ENCODE measurements around the gene PARP12.
A peak's percentile ranks its signal among the peaks of the same experiment; 100 is the strongest.

The PARP12 gene

DNA sequence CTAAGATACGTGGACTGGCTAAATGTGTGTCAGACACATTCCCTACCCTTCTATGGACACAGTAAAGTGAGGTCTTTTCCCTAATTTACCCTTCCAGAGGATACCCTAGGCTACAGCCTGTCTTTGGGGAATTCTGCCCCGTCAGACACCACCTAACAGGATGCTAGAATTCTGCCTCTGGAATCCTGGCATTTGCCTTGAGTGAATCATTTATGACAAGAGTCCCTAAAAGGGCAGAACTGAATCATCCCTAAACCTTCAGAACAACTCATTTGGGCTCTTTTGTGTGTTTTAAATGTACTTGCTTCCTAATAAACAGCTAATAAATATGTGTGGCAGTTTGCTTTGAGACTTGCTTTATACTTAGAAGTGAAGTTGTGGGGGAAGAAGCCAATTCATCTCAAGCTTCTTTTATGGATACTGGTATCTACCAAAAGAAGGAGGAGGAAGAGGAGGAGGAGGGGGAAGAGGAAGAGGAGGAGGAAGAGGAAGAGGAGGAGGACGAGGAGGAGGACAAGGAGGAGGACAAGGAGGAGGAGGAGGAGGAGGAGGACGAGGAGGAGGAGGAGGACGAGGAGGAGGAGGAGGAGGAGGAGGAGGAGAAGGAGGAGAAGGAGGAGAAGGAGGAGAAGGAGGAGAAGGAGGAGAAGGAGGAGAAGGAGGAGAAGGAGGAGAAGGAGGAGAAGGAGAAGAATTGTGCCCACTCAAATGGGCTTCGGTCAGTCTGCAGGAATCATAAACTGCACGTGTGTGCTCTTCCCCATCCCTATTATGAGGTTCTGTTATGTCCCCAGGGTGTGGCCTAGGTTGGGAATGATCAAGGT lies 27.1 kb downstream of the PARP12 start:
- peak; percentile 32 for DNase-seq (ENCODE audit: low read depth)

DNA sequence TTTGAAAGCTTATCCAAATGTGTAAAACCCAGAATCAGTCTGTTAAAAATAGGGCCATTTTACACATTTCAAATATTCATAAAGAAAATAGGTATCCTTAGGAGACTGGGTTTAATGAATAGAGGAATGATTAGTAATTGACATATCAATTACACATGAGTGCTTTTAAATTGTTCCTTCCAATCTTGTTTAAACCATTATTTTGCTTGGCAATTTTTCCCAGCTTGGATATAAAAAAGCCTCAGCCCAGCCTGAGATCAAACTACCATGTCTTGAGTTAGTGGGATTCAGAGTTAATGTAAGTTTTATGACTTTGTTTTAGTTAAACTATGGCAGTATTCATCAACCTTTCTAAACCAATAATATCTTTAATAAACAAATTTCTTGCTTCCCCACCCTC lies 28.3 kb downstream of the PARP12 start:
- no peak for DNase-seq (ENCODE audit: low read depth)

DNA sequence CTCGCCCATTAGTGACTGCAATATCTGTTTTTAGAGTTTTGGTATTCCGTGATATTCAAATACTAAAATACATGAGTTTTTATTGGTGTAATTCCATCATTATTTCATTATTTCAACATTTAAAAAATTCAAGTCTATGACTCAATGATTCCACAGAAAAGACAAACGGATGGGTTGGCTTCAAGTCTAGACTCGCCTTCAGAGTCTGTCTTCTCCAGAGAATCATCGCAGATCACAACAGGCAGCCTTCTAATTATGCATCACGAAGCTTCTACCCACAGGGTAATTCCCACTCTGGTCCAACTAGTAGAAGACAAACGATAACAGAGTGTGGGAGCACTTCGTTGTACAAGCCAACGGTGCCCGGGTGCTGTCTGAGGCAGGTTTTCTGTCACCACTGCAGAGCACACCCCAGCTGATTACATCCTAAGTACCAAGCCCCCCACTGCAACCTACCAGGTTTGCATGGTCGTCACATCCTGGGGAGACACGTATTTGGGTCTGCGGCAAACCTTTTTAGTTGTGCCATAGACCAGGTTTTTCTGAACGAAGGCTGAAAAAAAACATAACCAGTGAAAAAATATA lies 28.9 kb downstream of the PARP12 start:
- DNase-seq (ENCODE audit: low read depth) = no peak

DNA sequence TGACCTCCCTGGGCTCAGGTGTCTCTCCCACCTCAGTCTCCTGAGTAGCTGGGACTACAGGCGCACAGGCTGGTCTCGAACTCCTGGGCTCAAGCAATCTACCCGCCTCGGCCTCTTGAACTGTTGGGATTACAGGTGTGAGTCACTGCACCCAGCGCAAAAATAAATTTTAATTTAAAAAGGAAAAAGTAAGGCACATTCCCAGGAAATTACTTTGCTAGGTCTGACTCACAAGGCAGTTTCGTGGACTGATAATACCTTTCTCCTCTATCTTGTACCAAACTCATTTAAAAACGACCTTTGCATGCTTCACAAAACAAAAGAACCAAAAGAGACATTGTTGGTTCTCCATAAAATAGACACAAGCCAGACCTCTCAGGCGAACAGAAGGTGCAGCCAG lies 29.7 kb downstream of the PARP12 start:
- peak; percentile 26 for DNase-seq (ENCODE audit: low read depth)

DNA sequence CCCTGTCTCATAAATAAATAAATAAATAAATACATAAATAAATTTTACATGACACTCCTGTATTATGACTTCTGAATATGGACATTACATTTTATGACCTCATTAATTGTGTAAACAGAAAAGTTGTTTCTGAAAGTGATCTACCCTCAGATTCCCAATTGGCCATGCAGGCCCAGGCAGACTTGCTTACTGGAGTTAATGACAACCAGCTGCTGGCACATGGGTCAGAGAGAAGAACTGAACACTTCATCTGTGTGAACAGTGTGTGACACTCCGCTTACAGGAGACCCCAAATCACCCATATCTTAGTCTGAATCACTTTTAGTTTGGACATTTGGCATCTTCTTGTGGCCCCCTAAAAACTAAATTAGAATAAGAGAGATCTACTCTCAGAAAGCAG lies 31.4 kb downstream of the PARP12 start:
- no peak for DNase-seq (ENCODE audit: low read depth)

DNA sequence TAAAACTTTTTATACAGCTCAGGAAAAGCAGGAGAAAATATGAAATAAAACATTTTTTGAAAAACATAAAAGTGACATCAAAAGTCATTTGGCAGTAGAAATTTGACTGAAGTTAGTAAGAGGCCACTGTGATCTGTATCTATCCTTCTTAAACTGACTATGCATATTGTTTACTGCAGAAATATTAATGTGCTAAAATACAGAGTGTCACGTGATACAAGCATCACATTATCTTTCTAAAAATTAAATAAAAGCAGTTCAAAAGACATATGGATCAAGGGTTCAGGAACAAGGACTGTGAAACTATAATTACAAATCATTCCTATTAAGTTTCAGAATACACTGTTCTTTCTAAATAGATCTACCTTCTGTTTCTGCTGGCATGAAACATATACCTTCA lies 33.7 kb downstream of the PARP12 start:
- DNase-seq (ENCODE audit: low read depth) = no peak

DNA sequence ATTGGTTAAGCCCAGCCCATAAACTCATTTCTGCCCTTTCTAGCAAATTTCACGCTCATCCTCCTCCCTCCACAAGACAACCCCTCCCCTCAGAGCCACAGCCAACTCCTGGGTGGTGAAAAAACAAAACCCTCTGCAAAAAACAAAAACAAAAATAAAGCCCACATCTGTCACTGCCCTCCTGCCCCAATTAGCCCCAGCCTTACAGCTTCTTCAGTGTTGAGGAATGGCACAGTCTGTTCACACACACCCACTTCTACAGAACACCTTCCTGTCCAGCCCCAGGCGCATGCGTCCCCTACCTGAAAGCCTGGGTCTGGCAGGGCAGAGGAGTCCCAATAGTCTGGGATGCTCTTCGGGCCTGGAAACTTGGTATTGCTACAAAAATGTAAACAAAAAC lies 34.4 kb downstream of the PARP12 start:
- DNase-seq (ENCODE audit: low read depth) = no peak

DNA sequence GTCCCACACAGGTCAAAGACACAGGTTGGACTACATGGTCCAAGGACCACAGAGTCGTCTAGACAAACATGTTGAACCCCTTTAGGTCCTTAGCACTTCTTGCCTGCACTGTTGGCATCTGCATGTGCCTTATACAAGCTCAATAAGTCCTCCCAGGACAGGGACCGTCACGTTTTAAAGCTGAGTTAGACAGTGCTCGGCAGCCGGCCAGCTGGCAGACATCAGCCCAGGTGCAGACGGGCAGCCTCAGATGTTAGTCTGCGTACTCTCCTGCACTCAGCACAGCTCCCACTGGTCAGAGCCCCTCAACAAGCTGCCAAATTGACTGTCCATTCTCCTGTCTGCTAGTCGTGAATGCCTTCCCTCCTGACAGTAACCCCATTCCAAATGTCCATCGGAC lies 34.9 kb downstream of the PARP12 start:
- no peak for DNase-seq (ENCODE audit: low read depth)

DNA sequence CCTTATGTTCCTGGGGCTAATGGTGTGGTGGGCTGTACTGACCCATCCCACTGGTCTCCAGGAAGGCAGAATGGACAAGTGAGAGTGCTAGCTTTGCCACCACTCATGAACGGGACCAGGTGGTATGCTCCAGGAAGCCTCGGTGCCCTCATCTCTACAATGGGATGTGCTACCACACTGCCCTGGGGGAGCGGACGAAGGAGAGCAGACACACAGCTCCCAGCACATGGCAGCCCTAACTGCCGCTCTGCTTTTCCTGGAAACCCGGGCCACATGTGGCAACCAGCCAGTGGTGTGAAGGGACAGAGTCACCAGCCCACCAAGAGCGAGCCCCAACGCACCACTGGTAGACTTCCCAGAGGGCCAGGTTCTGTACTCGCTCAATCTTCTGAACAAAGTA lies 35.8 kb downstream of the PARP12 start:
- DNase-seq (ENCODE audit: low read depth) = no peak

DNA sequence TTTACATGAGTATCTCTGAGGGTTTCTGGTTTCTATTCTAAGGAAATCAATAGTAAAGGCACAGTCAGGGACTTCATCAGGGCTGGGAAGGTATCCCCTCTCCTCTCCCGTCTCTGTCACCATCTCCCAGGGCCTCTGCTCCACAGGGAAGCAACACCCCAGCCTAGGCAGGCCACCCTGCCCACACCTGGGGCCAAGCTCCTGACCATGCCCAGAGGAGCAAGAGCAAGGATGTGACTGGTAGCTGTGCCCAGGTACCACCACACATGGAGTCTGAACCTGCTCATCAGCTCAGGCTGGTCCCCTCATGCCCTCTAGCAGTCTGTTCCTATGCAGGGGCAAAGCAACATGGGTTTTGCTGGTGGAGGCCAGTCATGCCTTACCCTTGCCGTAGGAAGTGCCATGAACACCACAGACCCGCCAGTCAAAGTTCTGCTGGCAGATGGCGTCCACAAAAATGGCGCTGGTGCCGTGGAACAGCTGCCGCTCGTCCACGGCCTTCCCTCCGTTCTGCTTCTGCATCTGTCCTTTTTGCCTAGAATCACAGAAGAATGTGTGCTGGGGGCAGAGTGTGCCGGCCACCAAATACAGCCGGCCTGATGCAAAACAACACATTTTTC lies 36.8 kb downstream of the PARP12 start:
- DNase-seq (ENCODE audit: low read depth) = no peak

DNA sequence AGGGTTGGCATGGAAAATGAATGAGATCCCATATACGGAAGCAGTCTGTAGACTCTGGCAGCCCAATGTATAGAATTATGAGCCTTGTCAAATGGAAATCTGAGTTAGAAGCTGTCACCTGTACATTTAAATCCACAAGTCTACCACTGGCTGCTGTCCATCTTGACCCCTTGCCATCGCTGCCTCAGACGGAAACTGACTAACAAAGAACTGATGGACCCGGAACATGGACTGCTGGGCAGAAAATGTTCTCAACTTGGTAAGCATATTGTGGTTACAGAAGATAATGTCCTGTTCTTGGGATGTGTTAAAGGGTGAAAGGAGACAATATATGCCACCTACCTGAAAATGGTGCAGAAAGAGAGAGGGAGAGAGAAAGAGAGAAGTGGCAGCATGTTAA lies 37.5 kb downstream of the PARP12 start:
- no peak for DNase-seq (ENCODE audit: low read depth)

DNA sequence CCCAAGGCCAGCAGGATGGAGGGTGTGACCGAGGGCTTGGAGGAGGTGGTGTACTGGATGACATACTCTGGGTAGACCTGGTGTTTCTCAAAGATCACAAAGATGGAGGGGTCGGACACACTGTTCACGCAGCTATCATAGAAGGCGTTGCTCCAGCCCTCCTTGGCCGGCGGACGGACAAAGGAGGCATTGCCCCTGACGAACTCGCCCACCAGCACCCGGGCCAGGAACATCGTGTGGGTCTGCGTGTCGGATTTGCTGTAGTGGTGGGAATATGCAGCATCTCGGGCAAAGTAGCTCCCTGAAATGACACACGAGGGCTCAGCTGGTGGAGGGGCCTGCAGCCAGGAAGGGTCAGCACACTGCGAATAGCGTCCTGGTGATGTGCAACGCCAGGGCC lies 38.2 kb downstream of the PARP12 start:
- no peak for DNase-seq (ENCODE audit: low read depth)

DNA sequence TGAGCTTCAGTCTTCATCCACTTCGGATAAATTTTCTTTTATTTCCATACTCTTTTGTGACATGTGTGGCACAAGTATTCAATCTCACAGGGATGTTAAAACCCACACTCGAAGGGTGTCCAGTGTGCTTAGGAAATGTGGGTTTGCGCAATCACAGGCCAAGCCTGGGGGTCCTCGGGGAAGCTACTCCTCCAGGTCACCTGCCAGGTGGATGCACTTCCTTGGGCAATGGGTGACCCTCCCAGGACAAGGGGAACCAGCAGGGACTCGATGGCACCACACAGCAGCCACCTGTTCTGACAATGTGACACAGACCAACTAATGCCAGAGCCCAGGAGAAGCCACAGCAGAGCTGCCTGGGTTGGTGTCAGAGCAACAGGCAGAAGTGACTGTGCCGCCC lies 39.0 kb downstream of the PARP12 start:
- no peak for DNase-seq (ENCODE audit: low read depth)

DNA sequence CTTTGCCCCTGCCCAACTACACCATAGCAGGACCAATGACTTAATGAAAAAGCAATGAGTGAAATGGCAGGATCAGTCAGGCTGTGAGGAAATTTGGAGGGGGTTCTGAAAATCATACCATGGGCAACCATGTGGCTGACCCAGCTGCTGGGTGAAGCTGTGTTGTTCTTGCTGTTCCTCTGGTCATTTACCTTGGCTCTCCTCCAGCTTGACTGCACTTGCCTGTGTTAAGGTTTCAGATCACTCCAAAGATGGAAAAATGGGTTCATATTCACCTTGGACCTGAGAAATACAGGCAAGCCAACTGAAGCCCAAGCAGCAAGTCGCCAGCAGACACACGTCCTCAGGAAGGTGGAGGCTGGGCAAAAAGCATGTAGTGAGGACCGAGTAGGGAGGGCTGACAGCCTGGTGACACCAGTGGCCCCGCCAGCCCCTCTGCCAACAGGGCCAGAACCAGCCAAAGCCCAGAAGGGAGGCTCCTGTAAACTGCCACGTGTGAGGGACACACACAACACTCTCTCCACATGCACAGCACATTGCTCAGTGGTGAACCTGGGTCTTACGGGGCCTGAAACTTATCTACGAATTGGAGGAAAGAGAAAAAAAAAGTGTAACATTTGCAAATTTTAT lies 40.1 kb downstream of the PARP12 start:
- DNase-seq (ENCODE audit: low read depth) = no peak

DNA sequence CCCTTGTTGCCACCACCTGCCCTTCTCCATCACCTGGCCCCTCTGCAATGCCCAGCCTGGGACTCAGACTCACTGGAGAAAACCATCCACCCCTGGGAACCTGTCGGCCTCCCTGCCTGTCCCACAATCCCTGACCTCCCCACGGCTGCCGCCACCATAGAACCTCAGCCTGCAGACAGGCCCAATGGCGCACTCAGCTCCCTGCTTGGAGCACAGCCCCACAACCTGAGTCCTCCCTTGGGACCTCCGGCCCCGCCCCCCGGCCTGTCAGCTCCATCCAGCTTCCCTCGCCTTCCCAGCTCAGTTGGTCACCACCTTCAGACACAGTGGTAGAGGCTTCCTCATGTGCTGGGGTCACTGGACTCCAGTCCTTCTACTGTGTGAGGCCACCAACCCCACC lies 41.1 kb downstream of the PARP12 start:
- no peak for DNase-seq (ENCODE audit: low read depth)

DNA sequence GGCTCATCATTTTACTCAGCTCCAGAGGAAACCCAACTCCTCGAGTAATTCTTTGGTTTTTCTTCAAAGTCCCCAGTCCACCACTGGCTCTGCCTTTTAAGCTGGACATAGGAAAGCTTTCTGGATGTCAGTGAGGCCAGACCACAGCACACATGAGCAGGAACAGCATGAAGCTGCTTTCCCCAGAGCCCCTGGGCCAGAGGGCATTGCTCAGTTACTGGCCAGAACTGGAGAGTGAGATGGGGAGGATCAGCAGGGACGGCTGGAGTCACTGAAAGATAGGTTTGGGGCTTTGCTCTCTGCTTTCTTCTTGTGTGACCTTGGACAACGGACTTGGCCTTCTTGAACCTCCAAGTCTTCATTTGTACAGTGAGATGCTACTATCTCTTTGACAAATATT lies 43.1 kb downstream of the PARP12 start:
- no peak for DNase-seq (ENCODE audit: low read depth)

DNA sequence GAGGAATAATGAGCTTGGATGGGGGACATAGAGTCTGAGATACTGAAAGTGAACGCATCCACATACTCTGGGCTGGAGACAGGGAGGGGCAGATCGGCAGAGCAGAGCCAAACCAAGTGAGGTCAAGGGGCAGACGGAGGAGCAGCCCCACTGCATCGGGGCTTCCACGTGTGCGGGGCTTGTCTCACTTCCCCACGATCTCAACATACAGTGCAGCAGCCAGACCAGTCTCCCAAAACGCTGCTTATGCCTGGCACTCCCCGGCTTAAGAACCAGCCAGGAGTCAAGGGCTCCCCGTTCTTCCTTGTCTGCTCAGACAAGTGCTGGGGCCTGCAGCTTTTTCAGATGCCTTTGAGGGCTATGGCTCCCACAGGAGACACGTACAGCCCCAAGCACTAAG lies 43.6 kb downstream of the PARP12 start:
- DNase-seq (ENCODE audit: low read depth) = no peak

DNA sequence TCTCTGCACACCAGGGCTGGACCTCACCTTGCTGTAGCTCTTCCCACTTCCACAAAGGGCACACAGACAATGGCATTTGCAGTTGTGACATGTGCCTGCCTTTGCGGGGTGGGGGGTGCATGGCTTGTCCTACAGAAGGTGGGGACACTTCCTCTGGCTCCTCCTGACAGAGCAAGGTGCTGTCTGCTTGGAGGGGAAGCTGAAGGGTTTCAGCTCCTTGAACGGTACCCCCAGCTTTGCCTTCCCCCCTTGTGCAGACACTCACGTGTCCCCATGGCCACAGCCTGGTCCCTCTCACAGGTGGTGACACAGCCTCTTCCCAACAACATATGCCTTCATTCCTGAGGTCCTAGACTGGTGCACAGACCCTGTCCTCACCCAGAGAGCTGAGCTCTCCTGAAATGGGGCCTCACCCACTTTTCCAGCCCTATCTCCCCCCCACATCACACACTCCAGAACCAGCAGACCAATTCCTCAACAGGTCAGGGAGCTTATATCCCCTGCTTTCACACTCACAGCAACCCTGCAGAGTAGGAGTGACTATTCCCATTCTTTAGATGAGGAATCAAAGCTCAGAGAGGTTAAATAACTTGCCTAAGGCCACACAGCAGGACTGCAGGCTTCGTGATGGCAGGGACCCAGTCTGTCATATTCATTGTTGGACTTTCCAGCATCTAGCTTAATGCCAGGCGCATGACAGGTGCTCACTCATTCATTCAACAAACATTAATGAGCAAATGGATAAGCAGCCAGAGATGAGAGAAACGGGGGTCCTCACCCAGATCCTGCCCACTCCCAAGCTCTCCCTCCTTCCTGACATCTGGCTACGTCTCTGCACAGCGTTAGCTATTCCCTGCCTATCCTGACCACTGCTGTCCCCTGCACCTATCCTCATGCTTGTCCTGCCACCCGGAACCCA lies 44.4 kb downstream of the PARP12 start:
- DNase-seq (ENCODE audit: low read depth) = no peak

DNA sequence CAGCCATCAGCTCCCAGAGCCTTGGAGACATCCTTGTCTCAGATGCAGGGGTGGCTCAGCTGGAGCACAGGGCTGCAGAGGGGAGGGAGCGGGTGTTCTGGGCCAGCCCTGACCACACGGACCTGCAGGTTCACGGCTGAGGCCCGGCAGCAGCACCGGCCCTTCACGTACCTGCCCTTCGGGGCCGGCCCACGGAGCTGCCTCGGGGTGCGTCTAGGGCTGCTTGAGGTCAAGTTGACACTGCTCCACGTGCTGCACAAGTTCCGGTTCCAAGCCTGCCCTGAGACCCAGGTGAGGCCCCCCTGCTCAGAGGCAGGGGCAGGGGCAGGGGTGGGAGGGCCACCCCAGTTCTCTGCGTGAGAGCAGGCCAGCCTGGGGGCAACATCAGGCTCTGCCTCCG lies 45.2 kb downstream of the PARP12 start:
- DNase-seq (ENCODE audit: low read depth) = no peak

DNA sequence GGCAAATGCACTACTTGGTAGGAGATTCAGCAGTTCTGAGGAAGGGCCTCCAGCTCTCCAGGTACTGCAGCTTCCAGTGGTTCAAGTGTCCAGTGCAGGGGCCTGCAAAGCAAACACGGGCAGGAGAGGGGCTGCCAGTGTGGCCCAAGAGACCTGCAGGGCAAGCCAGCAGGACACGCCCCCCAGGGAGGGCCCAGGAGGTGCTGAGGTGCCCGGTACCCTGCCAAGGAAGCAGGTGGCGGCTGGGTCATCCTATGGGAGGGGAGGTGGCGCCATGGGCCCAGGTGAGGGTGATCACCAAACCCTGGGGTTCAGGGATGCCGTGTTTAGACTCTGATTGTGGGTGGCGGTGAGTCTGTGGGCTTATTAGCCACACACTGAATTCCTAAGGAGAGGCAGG lies 45.7 kb downstream of the PARP12 start:
- no peak for DNase-seq (ENCODE audit: low read depth)

DNA sequence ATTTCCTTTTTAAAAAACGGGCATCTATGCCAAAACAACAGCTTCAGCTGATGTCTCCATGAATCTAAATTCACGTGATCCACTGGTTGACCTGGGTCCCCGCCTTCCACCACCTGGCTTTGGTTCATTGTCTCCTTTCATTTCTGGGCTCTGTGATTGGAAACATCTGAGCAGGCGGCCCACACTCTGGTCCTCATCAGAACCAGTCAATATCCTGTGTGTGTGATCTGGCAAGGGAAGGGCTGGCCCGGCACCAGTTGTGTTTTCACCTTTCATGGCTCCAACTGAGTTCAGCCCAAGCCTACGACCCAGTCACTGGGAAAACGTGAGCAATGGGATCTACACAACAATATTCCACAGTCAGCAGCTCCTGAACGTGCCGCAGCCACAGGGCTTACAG lies 46.2 kb downstream of the PARP12 start:
- no peak for DNase-seq (ENCODE audit: low read depth)

DNA sequence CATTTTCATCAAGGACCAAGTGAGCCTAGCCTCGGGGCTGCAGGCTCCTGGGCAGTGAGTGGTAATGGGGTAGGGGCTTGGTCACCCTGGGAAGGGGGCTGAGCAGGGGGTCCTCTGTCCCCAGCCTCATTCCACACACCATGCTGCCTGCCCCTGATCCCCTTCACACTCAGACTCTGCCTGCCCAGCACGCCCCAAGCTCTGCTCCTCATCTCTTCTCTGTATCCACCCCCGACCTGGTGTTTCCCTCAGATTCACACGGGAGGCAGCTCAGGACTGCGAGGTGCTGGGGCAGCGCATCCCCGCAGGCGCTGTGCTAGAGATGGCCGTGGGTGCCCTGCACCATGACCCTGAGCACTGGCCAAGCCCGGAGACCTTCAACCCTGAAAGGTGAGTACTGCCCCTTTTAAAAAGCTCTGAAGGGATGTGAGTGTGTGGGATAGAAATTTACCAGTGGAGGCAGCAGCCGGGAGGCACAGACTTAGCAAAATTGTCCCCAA lies 47.2 kb downstream of the PARP12 start:
- no peak for DNase-seq (ENCODE audit: low read depth)

Data from non-pigmented ciliary epithelial cell (primary cell).